Measurements from ENCODE around the gene TSEN54.

The TSEN54 gene

GRCh38 chr17:75549246-75550138 is 33.2 kb downstream of the TSEN54 start:
- FAIRE-seq, result no peak

DNA sequence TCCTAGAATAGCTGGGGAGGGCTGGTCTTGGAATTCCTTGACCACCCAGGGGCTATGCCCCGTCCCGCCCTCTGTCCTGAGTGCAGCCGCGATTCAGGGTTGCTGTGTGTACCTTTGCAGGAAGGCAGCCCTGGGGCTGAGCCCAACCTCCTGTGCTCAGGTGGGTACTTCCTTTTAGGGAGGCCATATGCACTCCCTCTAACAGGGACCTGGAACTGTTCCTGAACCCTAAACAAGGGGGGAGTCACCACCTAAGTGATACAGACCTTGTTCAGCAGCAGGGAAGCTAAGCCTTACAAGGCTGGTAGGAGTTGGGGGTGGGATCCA is 33.8 kb downstream of the TSEN54 start:
- no peak for FAIRE-seq

DNA sequence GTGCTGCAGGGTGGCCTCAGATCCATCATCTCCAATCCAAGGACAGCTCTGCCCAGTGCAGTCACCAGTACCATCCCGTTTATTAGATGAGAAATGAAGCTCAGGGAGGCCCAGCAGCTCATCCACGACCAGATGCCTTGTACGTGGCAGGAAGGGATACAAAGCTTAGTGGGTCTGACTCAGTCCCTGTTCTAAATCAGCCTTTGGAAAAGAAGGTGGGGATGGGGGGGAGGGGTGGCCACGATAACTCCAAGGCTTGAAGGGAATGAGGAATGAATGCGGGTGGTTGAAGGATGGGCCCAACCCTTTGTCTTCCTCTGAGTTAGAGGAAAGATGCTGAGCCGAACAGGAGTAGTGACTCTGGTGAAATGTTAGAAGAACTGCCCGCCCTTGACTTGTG is 34.9 kb downstream of the TSEN54 start:
- FAIRE-seq, result no peak

- FAIRE-seq, result no peak
Observed at GRCh38 chr17:75552425-75553294, 36.3 kb downstream of the TSEN54 start.

DNA sequence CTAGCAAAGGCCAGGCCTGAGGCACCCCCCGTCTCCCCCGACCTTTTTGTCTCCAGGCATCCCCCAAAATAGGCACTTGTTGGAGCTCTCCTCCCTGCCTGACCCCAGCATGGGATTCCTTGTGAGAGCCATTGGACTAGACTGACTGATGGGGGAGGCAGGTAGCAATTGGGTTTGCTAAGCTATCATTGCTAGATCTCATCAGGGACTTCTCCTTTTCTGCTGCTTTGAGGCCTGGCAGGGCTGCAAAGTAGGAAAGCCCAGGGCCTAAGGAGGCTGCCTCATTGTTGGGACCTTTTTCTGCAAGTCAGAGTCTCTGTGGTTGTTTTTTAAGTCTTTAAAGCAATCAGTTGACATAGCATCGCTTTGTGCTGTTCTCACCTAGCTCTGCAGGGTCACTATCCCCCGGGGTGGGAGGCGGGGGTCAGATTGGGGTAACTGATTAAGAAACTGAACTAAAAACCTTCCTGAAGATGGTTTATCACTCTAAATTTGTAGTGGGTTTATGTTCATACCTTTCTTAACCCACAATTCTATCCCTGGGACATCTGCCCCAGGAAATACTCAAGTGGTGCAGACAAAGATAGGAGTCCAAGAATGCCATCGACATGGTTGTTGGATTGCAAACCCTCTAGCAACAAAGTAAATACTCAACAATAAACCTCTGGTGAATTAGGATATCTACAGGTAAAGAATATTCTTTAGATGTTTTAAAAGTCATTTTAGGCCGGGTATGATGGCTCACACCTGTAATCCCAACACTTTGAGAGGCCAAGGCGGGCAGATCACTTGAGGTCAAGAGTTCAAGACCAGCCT is 37.2 kb downstream of the TSEN54 start:
- no peak for FAIRE-seq

DNA sequence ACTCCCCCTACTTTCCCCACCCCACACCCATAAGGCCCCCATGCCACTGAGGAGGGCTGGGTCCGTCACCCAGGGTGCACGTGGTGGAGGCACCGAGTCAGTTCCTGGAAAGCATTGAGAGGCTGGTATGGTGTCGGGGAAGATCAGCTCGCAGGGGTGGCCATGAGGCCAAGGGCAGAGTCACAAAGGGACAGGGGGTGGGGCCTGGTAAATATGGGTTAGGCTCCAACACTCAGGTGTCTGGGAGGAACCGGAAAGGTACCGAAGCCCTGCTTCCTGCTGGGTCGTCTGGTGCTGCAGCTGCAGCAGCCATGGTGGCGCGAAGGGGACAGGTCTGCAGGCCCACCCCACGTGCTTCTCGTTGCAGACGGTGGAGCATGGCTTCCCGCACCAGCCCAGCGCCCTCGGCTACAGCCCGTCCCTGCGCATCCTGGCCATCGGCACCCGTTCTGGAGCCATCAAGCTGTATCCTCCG is 39.4 kb downstream of the TSEN54 start:
- FAIRE-seq, result no peak

GRCh38 chr17:75557075-75557851 is 40.9 kb downstream of the TSEN54 start:
- FAIRE-seq, result peak; percentile 97

- FAIRE-seq, result no peak
Observed at GRCh38 chr17:75557852-75558665, 41.7 kb downstream of the TSEN54 start.

DNA sequence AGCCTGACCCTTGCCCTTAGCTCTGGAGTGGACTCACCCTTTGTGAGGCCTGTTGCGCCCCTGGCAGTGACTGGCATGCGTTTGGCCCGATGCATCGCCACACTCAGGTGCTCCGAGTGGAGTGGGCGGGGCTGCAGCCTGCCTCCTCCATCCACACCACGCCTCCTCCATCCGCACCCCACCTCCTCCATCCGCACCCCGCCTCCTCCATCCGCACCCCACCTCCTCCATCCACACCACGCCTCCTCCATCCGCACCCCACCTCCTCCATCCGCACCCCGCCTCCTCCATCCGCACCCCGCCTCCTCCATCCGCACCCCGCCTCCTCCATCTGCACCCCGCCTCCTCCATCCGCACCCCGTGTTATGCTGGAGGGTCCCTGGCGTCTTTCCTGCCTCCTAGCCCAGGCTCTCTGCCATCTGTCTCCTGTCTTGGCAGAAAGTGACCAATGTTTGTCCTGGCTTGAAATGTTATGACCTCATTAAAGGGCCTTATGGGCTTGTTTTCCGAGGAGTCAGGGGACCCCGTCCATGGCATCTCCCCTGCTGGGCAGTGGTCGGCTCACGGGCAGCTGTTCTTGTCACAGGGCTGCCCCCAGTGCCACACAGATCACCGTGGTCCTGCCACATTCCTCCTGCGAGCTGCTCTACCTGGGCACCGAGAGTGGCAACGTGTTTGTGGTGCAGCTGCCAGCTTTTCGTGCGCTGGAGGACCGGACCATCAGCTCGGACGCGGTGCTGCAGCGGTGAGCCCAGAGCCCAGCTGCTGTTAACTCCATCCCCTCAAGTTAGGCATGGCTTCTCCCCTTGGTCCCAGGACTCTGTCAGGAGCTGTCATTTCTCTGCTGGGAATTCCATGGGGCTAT is 42.6 kb downstream of the TSEN54 start:
- FAIRE-seq, result no peak

- FAIRE-seq, result no peak
Observed at GRCh38 chr17:75559958-75560533, 43.7 kb downstream of the TSEN54 start.

- no peak for FAIRE-seq
Observed at GRCh38 chr17:75561927-75562603, 45.7 kb downstream of the TSEN54 start.

- FAIRE-seq, result no peak
Observed at GRCh38 chr17:75563063-75563758, 46.9 kb downstream of the TSEN54 start.

- no peak for FAIRE-seq
Observed at GRCh38 chr17:75564195-75564594, 47.9 kb downstream of the TSEN54 start.

DNA sequence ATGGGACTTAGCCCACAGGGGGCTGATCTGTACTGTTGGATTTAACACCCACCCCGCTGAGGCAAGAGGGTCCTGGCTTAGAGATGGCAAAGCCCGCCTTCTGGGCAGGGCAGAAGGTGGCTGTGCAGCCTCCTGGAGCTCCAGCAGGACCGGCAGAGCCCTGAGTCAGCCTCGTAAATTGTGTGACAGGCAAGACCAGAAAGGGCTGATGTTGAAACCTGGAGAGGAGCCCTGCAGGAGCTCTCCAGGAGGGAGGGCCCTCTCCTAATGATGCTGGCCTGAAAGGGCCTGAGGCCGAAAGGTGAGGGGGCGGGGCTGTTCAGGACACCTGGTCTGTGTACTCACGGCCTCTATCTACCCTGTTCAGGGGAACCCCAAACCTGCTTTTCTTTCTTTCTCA is 48.7 kb downstream of the TSEN54 start:
- no peak for FAIRE-seq

GRCh38 chr17:75565618-75566017 is 49.3 kb downstream of the TSEN54 start:
- no peak for FAIRE-seq

- FAIRE-seq, result no peak
Observed at GRCh38 chr17:75566416-75566815, 50.1 kb downstream of the TSEN54 start.

GRCh38 chr17:75566834-75567233 is 50.5 kb downstream of the TSEN54 start:
- FAIRE-seq, result no peak

- FAIRE-seq, result no peak
Observed at GRCh38 chr17:75568412-75569255, 52.3 kb downstream of the TSEN54 start.

All from islet of Langerhans (tissue), 1 donor.